Liver (tissue), 9 donors: Measurements from ENCODE around the gene PARL. TPM values are rescaled to one million over a fixed set of nuclear protein-coding genes. Genes with fewer than 3 reads are reported as not detected.

Experiments
- DNase-seq: peaks from one replicate; pipeline ENCODE4 v3.0.0-alpha.2; 2017; ENCODE audit warnings: low spot score
- H3K27ac ChIP-seq, 2 donors: one replicate each; pipeline ENCODE4 v1.7.0; 2013; ENCODE audit warnings: inconsistent platforms in 2 of 2, low read length in 2 of 2, control low read depth in 1 of 2, low read depth in 1 of 2, mild to moderate bottlenecking in 1 of 2
- H3K27me3 ChIP-seq, 4 donors: one replicate each; pipeline versions ENCODE4 v1.6.1 to v1.7.0; 2013; ENCODE audit warnings: low read length in 3 of 4, inconsistent platforms in 1 of 4, mild to moderate bottlenecking in 1 of 4, moderate library complexity in 1 of 4; ENCODE audit not compliant: control insufficient read depth in 4 of 4, insufficient read depth in 4 of 4
- H3K36me3 ChIP-seq, 4 donors: one replicate each; pipeline versions ENCODE4 v1.6.1 to v1.7.0; 2013; ENCODE audit warnings: low read length in 3 of 4, mild to moderate bottlenecking in 3 of 4, low read depth in 1 of 4, moderate library complexity in 1 of 4; ENCODE audit not compliant: control insufficient read depth in 4 of 4, insufficient read depth in 3 of 4
- H3K4me1 ChIP-seq, 4 donors: one replicate each; pipeline versions ENCODE4 v1.6.1 to v1.7.0; 2013; ENCODE audit warnings: low read length in 3 of 4, mild to moderate bottlenecking in 3 of 4, moderate library complexity in 1 of 4; ENCODE audit not compliant: control insufficient read depth in 4 of 4, insufficient read depth in 4 of 4
- H3K4me3 ChIP-seq, 3 donors: one replicate each; pipeline versions ENCODE4 v1.6.1 to v1.7.0; 2013; ENCODE audit warnings: low read length in 3 of 3, control low read depth in 1 of 3, low read depth in 1 of 3, mild to moderate bottlenecking in 1 of 3
- H3K9ac ChIP-seq, 2 donors: one replicate each; pipeline ENCODE4 v1.7.0; 2013; ENCODE audit warnings: low read length in 2 of 2, mild to moderate bottlenecking in 2 of 2, moderate library complexity in 2 of 2, control low read depth in 1 of 2, low read depth in 1 of 2
- H3K9me3 ChIP-seq, 4 donors: one replicate each; pipeline versions ENCODE4 v1.6.1 to v1.7.0; 2013; ENCODE audit warnings: low read length in 3 of 4; ENCODE audit not compliant: control insufficient read depth in 4 of 4
- ATF3 ChIP-seq: IDR thresholded peaks from 2 replicates; pipeline ENCODE4 v1.6.1; 2016; ENCODE audit warnings: antibody characterized with exemption
- CTCF ChIP-seq: fragments of 150-350 bp; IDR thresholded peaks from 2 replicates; pipeline ENCODE4 v1.5.1; 2017; ENCODE audit warnings: improper control_type of control experiment, low read depth, low read length; ENCODE audit not compliant: missing input control
- EGR1 ChIP-seq, 2 donors: IDR thresholded peaks; 2 replicates each; pipeline ENCODE4 v1.6.1; 2016 to 2018; ENCODE audit warnings: antibody characterized with exemption in 2 of 2, low read depth in 2 of 2
- FOXA1 ChIP-seq: IDR thresholded peaks from 2 replicates; pipeline ENCODE4 v1.6.1; 2016; ENCODE audit warnings: antibody characterized with exemption
- FOXA2 ChIP-seq: IDR thresholded peaks from 2 replicates; pipeline ENCODE4 v1.6.1; 2016; ENCODE audit warnings: antibody characterized with exemption
- GABPA ChIP-seq, 2 donors: IDR thresholded peaks in 1 of 2; conservative IDR thresholded peaks in 1 of 2; 2 replicates each; pipeline ENCODE4 v1.6.1; 2016; ENCODE audit warnings: antibody characterized with exemption in 2 of 2, mild to moderate bottlenecking in 1 of 2, moderate library complexity in 1 of 2
- HNF4A ChIP-seq, 2 donors: conservative IDR thresholded peaks; 2 replicates each; pipeline ENCODE4 v1.6.1; 2016; ENCODE audit warnings: antibody characterized with exemption in 2 of 2, mild to moderate bottlenecking in 2 of 2
- HNF4G ChIP-seq: IDR thresholded peaks from 2 replicates; pipeline ENCODE4 v1.6.1; 2016; ENCODE audit warnings: antibody characterized with exemption
- JUND ChIP-seq, 2 donors: IDR thresholded peaks; 2 replicates each; pipeline ENCODE4 v1.6.1; 2016; ENCODE audit warnings: antibody characterized with exemption in 2 of 2
- MAX ChIP-seq: IDR thresholded peaks from 2 replicates; pipeline ENCODE4 v1.6.1; 2016; ENCODE audit warnings: antibody characterized with exemption
- NR2F2 ChIP-seq: IDR thresholded peaks from 2 replicates; pipeline ENCODE4 v1.6.1; 2016; ENCODE audit warnings: antibody characterized with exemption
- RAD21 ChIP-seq, 2 donors: IDR thresholded peaks; 2 replicates each; pipeline ENCODE4 v1.6.1; 2016; ENCODE audit warnings: antibody characterized with exemption in 2 of 2, mild to moderate bottlenecking in 2 of 2
- REST ChIP-seq: IDR thresholded peaks from 2 replicates; pipeline ENCODE4 v1.6.1; 2016; ENCODE audit warnings: antibody characterized with exemption, mild to moderate bottlenecking
- RXRA ChIP-seq, 2 donors: IDR thresholded peaks; 2 replicates each; pipeline ENCODE4 v1.6.1; 2017 to 2018; ENCODE audit warnings: antibody characterized with exemption in 2 of 2, mild to moderate bottlenecking in 1 of 2
- SP1 ChIP-seq: IDR thresholded peaks from 2 replicates; pipeline ENCODE4 v1.6.1; 2018; ENCODE audit warnings: antibody characterized with exemption, mild to moderate bottlenecking
- TAF1 ChIP-seq: conservative IDR thresholded peaks from 2 replicates; pipeline ENCODE4 v1.6.1; 2016; ENCODE audit warnings: antibody characterized with exemption, mild to moderate bottlenecking
- YY1 ChIP-seq: IDR thresholded peaks from 2 replicates; pipeline ENCODE4 v1.6.1; 2016; ENCODE audit warnings: antibody characterized with exemption, mild to moderate bottlenecking
- WGBS: extraction: QIAGEN DNeasy Blood & Tissue Kit; methylation state at CpG from one replicate; pipeline ENCODE4 v1.1.7; 2013; 5-methylcytosine and 5-hydroxymethylcytosine counted together
- polyA plus RNA-seq, 2 donors: library from polyadenylated mRNA; stranded (reverse) in 1 of 2; unstranded in 1 of 2; fragments of 200-250 nt in 1 of 2; fragments of >200 nt in 1 of 2; fragmentation: Nextera tagmentation in 1 of 2; extraction: Ambion mirVana in 1 of 2; gene quantifications; one replicate each; pipeline versions ENCODE4 v1.2.1 to v1.2.3, GENCODE V29; 2013 to 2015
- total RNA-seq, 2 donors: library from RNA; depleted of rRNA; stranded (reverse); fragments of >200 nt; gene quantifications; one replicate each; pipeline ENCODE4 v1.2.3, GENCODE V29; 2014
- donor health status: healthy.
- donor health status: healthy.
- donor health status: healthy.
- donor health status: healthy.
- donor health status: healthy.

The PARL gene
- total and polyA plus RNA-seq, 4 donors: 16.1 to 32.7 (median 22.1) TPM

- Histone ChIP-seq H3K4me1 (no peaks in the 10 kb centered on the region), H3K27ac (no peak overlapping the region), H3K27me3 (no peaks in the 10 kb centered on the region), H3K9ac (no peak overlapping the region), H3K4me3 (no peak overlapping the region), H3K36me3 (peaks cover 0 to 9% (median 4%) of the 10 kb centered on the region in 4 donors), H3K9me3 (no peaks in the 10 kb centered on the region)
- WGBS: 88% methylated on average over 12 of the region's 12 CpGs
- TF ChIP-seq HNF4A (conservative IDR thresholded peaks at IDR 0.05) (no peak), SP1 (no peak), FOXA2 (no peak), RAD21 (IDR thresholded peaks at IDR 0.05) (no peak), ATF3 (no peak), JUND (IDR thresholded peaks at IDR 0.05) (no peak), NR2F2 (no peak), TAF1 (no peak), GABPA (IDR thresholded peaks at IDR 0.05 in 1 of 2, conservative IDR thresholded peaks at IDR 0.05 in 1 of 2) (no peak), HNF4G (no peak), EGR1 (IDR thresholded peaks at IDR 0.05; ENCODE audit: low read depth in 2 of 2) (no peak), RXRA (IDR thresholded peaks at IDR 0.05) (no peak), CTCF (no peak), FOXA1 (no peak), MAX (no peak)
- DNase-seq: no peak
Measured at GRCh38 chr3:183815951-183816475, 68.7 kb downstream of the PARL start.

GRCh38 chr3:183815563-183815940 lies 69.1 kb downstream of the PARL start:
- no peak overlapping the region for H3K27ac ChIP-seq
- no peaks in the 10 kb centered on the region for H3K27me3 ChIP-seq
- WGBS: 88% methylated on average over 9 of the region's 9 CpGs
- H3K4me1 ChIP-seq: no peaks in the 10 kb centered on the region
- H3K4me3 ChIP-seq: no peak overlapping the region
- peaks cover 0 to 11% (median 8%) of the 10 kb centered on the region in 4 donors for H3K36me3 ChIP-seq
- DNase-seq: no peak
- H3K9me3 ChIP-seq: no peaks in the 10 kb centered on the region
- no peak overlapping the region for H3K9ac ChIP-seq
- TF ChIP-seq SP1 (no peak), JUND (IDR thresholded peaks at IDR 0.05) (no peak), TAF1 (no peak), NR2F2 (no peak), CTCF (no peak), YY1 (no peak), EGR1 (IDR thresholded peaks at IDR 0.05; ENCODE audit: low read depth in 2 of 2) (no peak), REST (no peak), HNF4A (conservative IDR thresholded peaks at IDR 0.05) (no peak), RXRA (IDR thresholded peaks at IDR 0.05) (no peak), FOXA2 (no peak), HNF4G (no peak)
